Measurements from ENCODE around the gene NPIPA7. TPM values are rescaled to one million over a fixed set of nuclear protein-coding genes. Genes with fewer than 3 reads are reported as not detected.
"Not testable (repeated sequence)": the region's sequence is repeated elsewhere in the genome, so short reads cannot be mapped to it uniquely, and the experiment has no call there.

NPIPA7 gene
- total RNA-seq, 1 experiment from 2014 or later = 7.7 TPM

GRCh38 chr16:16417914-16418544, 39.1 kb downstream of the NPIPA7 start:
- DNase-seq (ENCODE audit: low spot score) = not testable (repeated sequence)

GRCh38 chr16:16420515-16420914, 41.6 kb downstream of the NPIPA7 start:
- DNase-seq (ENCODE audit: low spot score) = not testable (repeated sequence)

- not testable (repeated sequence) for DNase-seq (ENCODE audit: low spot score)
Measured at GRCh38 chr16:16425146-16425545, 46.2 kb downstream of the NPIPA7 start.

GRCh38 chr16:16431135-16431534, 52.2 kb downstream of the NPIPA7 start:
- not testable (repeated sequence) for DNase-seq (ENCODE audit: low spot score)

GRCh38 chr16:16434711-16435110, 55.8 kb downstream of the NPIPA7 start:
- not testable (repeated sequence) for DNase-seq (ENCODE audit: low spot score)

- not testable (repeated sequence) for DNase-seq (ENCODE audit: low spot score)
Measured at GRCh38 chr16:16441401-16441800, 62.5 kb downstream of the NPIPA7 start.

Other genes with a start within 250 kb of the NPIPA7 start
- gene ABCC6, start 155.6 kb upstream of the NPIPA7 start, total RNA-seq (2014; rRNA removed; shearing (Covaris generic)) = 1.6 and 3.1 TPM in 2 replicates
- 20.9 and 50.4 TPM in 2 replicates for gene NOMO3, start 146.6 kb upstream of the NPIPA7 start, total RNA-seq (2014; rRNA removed; shearing (Covaris generic))